ENCODE results near the gene LDHAL6B. TPM values are rescaled to one million over a fixed set of nuclear protein-coding genes. Genes with fewer than 3 reads are reported as not detected.

The LDHAL6B gene
- total RNA-seq, 1 donor from 2014 or later, result not detected

DNA sequence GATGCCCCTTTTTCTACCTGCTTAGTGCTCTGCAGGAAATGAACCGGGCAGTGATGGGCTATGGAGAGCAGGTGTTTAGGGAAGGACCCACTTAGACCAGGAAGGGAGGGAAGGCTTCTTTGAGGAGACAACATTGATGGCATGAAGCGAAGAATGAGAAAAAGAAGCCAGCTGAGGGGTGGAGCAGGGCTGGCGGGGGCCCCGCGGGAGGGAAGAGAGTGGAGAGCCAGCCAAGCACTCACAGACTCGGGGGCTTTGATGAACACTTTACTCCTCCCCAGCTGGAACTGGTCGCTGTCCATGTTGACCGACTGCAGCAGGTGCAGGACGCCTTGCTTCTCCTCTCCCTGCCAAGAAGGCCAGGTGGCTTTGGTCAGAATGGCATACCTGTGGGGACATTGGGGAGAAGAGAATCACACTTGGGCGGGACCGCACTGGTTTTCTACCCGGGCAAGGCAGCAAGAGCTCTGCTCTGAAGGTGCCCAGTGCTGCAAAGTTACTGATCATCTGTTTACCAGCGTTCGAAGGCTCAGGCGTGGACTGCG is 28.4 kb upstream of the LDHAL6B start:
- no peak for ATAC-seq

DNA sequence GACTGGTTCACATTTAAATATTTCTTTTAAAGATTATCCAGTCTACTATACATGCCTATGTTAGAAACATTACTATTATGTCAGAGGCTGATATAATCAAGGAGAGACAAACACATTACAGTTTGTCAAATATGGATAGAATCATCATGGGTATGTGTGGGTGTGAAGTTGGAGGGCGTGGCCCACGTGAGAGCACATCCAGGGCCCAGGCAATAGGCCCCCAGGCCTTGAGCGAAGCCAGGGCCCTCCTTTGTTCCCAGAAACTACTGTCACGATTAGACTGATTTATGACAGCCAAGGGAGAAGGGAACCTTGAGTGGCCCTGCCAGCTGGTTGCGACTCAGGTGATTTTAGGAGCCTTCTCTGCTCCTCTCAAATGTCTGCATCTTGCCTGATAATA is 26.9 kb upstream of the LDHAL6B start:
- no peak for ATAC-seq

DNA sequence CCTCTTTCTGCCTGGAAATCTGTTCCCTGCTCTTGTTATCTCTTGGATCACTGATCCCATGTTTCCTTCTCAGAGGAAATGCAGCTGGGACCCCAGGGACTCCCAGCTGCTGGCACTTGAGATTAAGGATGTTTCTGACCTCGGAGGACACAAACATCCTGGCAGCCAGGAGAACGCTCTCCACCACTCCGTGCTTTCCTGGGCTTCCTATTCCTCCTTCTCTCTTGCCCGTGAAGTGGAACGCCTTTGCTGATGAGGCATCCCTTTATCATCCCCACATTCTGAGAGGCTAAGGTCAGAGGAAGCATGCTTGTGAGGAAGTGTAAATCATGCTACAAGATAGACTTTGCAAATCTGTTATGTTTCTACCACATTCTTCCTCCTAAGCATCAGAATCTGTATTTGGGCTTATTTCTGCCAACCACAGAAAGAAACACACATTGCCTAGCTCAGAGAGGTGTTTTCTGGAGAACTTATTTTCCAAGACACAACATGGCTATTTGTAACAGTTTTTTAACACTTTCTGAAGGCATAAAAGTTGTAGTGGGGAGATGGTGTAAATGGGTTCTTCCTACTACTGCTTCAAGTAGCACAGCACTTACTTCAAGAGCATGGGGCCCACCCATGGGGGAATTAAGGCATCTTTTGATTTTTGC is 25.6 kb upstream of the LDHAL6B start:
- no peak for ATAC-seq

DNA sequence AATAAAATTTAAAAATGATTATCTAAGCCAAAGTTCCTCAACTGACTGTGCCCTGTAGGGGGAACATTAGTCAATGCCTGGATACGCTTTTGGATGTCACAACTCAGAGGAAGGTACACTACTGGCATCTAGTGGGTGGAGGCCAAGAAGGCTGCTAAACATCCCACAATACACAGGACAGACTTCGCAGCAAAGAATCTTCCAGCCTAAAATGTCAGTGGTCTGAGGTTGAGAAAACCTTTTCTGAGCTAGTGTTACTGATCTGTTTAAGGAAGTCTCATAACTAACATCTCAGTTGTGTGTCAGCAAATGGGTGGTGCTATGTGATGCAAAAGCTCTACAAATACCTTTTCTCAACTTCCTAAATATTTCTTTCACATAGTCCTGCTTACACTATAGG is 20.9 kb upstream of the LDHAL6B start:
- peak; percentile 41 for ATAC-seq

DNA sequence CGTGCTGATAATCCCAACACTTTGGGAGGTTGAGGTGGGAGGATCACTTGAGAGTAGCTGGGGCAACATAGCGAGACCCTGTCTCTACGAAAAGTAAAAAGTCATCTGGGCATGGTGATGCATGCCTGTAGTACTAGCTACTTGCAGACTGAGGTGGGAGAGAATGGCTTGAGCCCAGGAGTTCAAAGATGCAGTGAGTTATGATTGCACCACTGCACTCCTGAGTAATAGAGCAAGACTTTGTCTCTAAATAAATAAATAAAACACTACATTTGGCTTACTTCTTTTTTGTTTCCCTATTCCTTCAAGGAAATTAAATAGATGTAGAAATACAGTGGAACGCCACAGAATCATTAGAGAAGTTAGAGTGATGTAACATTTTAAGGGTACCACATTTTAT is 20.1 kb upstream of the LDHAL6B start:
- no peak for ATAC-seq

DNA sequence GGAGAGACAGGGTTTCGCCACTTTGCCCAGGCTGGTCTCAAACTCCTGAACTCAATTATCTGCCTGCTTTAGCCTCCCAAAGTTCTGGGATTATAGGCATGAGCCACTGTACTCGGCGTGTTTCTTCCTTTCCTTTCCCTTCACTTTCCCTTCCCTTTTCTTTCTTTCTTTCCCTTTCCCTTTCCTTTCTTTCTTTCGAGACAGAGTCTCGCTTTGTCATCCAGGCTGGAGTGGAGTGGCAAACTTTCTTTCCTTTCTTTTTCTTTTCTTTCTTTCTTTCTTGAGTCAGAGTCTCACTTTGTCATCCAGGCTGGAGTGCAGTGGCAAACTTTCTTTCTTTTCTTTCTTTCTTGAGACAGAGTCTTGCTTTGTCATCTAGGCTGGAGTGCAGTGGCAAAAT is 17.4 kb upstream of the LDHAL6B start:
- no peak for ATAC-seq

DNA sequence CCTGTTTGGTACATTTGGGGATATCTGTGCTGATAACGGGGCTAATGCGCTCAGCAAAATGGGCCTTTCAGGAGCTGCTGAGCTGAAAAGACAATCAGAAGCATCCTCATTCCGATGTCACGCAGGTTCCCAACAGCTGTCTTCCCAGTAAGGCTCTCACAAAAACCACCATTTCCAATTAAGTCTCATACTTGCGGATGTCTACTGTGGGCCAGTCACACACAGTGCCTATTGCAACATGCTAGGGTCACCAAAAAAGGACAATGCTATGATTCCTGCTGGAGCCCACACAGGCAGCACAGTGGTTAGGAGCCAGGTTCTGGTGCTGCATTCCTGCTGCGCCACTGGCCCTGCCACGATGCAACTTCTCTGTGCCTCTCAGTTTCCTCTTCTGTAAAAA is 16.4 kb upstream of the LDHAL6B start:
- ATAC-seq, result no peak

DNA sequence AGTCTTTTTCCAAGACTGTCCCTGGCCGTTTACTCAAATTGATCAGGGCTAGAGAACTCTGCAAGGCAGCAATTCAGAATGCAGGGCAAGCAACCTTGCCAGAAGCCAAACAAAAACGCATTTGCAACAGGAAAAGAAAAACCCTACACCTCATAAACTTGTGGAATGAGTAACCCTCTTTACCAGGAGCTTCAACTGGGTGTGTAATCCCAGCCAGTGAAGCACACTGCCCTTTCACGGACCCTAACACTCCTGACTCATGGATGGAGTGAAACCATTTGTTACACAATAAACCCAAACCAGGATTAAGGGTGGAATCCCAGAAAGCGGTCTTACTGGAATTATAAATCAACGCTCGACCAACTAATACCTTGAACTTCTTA is 14.8 kb upstream of the LDHAL6B start:
- peak; percentile 99 for ATAC-seq

DNA sequence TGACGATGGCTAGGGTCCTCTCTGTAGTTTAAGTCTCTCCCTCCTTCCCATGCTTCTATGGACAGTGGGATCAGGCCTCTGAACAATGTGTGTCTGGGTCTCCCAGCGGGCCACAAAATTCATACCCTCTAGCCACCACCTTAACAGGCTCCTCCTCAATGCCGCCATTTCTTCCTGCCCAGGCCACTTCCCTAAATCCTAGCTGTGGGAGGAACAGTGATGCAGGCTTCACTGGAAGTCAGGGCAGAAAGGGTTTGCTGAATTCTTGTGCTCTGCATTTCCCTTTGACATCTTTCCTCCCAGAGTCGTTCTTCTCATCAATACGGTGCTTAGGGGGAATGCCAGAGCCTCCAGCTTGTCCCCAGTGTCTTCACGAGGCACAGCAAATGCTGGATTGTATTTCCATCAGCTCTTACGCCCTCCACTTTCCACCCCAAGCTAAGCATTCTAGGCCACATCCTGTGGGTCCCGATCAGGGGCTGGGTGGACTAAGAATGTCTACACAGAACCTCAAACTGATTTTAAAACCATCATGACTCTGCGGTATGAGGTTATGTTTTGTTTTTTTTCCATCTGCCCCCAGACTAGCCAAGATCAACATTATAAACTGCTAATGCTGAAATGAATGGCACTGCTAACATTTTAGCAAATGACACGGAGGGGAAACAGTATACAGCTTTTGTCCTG is 11.9 kb upstream of the LDHAL6B start:
- ATAC-seq, result no peak

DNA sequence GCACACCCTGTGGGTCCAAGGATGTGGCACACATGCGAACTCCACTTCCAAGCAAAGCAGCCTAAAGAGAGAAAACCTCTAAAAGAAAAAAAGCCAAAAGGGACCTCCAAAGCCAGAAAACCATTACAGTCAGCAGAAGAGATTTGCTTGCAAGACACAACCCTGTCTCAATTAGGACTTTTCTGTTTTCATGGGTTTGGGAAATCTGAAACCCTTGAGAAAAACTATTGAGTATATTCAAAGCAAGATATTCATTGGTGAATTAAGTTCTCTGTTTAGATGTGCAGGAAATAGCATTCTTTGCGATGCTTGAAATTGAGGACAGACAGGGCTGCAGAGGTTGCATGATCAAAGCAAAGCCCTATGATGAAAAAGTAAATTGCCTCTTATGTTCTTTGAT is 10.2 kb upstream of the LDHAL6B start:
- ATAC-seq, result no peak

DNA sequence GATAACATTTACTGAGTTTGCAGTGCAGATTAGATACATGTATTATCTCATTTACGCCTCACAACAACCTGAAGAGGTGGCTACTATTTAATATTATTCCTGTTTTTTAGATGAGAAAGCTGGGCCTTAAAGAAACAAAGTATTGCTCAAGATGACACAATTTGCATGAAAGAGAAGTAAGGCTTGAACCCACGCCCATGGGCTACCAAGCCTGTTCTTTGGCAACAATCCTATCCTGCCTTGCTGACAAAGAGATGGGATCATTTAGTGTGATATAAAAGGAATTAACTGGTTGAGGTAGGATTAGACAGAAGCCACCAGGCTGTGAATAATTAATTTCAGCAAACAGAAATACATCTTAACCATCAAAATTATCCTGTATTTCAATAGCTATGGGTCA is 9.2 kb upstream of the LDHAL6B start:
- peak; percentile 69 for ATAC-seq

DNA sequence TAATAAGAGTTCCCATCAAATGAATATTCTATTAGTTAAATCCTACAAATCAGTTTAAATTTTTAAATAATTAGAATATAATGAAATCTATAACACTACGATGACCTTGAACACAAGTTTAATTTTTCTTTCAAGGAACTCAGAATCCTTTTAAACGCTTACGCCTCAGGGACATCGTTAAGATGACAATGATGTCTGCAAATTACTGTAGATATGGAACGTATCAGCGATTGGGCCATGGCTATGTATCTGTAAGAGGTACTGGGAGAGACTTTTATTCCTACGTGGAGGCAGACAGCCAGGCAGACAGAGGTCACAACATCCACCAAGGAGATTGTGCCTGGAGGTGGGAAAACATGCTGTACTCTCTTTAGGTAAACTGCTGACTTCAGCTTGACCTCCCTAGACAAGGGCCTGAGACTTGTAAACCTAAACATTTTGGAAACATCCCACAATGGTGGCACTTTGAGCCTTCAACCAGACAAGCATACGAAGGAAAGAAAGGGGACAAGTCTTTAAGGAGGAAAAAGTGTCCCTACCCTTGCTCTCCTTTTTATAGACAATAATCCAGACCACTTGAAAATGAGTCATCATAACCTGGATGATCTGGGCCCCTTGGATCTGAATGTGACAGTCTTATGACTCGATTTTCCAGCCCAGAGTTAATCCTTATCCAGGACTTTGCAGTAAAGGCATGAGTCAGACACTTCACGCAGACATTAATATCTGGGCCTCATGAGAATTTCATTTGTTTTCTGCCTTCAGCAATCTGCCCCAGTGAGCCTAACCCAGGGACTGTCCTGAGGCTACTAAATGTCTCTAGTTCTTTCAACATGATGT is 6.8 kb upstream of the LDHAL6B start:
- ATAC-seq, result peak; percentile 70

DNA sequence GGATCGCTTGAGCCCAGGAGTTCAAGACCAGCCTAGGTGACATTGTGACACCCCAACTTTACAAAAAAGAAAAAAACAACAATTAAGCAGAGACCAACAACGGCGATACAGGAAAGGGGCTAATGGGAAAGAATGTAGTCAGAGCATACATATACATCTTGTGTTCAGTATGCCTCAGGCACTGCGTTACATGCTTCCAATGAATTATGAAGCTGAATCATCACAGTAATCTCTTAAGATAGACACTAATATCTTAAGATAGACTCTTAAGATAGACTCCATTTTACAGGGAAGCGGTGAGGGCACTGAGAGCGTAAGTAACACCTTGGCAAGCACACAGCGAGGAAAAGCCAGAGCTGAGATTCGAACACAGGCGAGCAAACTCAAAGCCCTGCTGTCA is 6.1 kb upstream of the LDHAL6B start:
- ATAC-seq, result peak; percentile 80

DNA sequence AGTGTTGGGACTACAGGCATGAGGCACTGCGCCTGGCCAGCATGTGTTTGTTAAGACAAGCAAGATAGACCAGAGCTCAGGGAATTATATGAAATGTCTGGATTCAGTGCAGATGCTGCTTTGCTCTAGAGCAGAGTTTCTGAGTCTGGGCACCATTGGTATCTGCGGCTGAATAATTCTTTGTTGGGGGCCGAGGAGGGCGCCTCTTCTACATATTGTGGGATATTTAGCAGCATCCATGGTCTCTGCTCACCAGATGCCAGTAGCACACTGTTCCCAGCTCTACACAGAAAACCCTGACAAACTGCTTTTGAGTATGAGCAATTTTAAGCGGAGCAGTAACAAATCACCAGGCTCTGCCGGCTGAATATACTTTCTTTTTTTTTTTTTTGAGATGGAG is 3.6 kb upstream of the LDHAL6B start:
- ATAC-seq, result no peak

DNA sequence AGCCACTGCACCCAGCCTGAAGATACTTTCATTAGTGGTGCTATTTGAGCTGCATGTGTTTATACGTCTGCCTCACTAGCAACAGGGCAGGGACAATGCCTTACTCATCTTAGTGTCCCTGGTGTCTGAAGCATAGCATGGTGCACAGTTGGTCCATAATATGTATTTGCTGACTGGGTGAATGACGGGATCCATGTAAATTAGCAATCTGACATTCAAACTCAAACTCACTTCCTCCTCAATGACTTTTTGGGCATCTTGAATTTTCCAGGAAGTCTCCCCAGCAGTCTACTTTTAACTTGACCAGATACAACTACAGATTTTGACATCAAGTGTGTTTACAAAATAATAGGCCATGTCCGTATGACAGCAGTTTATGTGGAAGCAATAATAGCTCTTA is 3.0 kb upstream of the LDHAL6B start:
- ATAC-seq, result no peak

DNA sequence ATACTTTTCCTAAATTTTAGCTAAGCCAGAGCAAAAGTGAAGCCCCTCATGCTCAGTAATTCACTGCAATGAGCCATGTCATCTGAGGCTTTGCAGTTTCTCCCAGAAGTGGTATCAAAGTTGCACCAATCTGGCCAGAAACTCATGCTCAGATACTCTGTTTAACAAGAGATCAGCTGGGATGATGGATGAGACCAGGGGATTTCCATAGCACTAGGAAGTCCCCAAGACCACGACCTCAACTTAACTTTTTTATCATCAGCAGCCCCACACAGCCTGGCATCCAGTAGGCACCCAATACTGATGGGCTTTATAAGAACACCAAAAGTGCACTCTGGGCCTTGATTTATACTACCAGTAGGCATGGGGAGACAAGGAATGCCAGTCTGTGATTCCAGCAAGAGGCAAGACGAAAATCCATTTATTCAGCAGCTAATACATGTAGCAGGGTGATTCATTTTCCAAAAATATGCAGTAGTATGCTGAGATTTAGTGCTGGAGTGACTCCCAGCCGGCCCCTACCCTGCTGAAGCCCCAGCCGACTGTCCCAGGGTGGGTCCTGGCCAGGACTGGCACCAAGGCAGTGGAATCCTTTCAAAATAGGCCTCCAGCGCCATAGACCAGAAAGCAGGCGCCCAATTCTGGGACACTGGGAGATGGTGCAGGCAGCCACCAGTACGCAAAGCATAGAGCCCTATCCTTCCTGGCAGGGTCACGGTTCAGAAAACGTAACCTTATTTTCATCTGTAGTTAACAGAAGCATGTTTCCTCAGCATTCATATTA is 612 bp upstream of the LDHAL6B start:
- no peak for ATAC-seq

DNA sequence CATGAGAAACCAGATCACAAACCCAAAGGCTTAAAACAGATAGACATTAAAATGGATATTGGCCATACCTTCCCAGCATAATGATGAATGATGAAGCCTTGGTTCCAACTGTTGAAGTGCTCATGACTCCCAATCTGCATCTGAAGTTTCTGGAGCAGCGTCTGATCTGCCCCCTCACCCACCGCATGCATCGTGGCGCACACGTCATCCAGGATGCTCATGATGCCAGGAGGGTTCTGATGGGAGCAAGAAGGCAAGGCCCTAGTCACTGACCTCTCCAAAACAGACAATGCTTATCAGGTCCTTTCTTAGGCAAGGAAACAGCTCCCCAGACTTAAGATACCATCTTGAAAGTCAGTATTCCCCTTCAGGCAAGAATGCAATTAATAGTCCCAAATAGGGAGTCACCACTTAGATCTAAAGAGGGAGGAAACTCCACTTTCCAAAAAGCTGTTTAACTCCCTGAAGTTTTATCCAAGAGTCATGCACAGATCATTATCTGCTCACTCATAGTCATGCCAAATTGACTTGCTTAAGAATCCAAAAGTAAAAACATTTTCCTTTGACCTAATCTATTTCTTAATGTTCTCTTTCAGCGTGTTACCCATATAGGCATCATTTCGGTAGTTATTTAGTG is 2.1 kb downstream of the LDHAL6B start:
- ATAC-seq, result no peak

DNA sequence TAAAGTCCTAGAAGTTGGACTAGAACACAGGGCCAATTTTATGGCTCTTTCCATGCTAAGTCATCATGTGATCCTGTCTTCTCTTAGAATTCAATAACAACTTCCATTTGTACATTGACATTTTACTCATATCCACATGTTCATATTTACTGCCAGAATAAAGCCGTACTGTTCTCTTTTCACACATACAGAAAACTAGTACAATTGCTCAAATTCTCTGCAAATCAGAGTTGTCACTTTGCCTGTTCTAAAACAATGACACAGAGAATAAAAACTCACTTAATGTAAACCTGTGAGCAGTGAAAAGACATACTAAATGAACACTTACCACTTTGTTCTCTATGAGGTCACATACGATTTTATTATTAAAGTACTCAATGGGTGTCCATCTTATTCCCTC is 3.5 kb downstream of the LDHAL6B start:
- ATAC-seq, result no peak

DNA sequence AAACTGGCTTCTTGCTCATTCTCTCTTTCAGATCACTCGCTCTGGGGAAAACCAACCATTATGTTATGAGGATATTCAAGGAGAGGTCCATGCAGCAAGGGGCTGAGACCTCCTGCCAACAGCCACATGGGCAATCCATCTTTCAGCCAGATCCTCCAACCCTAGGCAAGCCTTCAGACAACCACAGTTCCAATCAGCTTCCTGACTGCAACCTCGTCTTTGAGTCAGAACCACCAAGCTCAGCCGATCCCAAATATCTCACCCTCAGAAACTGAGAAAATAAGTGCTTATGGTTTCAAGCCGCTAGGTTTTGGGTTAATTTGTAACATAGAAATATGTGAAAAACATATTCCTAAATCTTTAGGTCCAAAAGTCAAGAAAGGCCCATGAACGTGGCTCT is 10.3 kb downstream of the LDHAL6B start:
- no peak for ATAC-seq

DNA sequence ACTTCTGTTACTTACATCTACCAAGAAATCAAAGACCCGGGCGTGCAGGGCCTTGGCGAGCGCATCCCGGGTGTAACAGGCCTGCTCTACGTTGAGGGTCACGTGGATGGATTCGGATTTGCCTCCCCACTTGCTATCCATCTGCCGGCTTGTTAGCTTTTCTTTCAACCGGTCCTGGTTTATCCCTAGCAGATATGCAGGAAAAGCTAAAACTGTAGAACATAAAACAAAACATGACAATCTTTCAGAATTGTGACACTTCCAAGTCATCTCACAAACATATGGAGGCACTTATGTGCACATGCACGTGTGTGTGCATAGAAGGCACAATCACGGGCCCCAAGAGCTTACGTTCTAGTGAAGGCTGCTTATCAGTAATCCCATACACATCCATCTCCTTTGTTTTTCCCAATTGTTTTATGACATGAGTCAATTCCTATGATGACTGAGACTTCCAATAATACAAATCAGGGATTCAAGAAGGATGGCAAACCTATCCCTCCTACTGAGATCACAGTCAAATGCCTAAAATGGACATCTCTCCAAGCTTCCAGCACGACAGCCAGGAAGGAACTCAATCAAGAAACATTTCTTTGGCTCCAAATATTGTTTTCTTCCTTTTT is 11.3 kb downstream of the LDHAL6B start:
- ATAC-seq, result no peak

DNA sequence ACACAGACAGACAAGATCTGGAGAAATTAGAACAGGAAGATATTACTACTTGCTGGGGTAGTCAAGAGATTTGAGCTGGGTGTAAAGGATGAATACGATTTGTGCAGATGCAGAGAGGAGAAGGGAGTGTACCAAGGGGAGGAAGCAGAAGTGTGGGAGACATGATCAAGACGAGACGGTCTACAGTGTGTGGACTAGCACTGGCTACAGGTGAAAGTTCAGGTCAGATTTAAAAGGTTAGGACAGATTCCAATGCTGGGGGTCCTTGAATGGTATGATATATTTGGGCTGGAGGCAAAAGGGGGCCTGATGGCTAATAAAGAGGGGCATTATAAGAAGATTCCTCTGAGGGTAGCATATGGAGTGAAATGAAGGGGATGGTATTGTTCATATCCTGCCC is 12.1 kb downstream of the LDHAL6B start:
- no peak for ATAC-seq

Data from esophagus mucosa (tissue), 1 donor.